Measurements from ENCODE around the gene PUS1.

- TF ChIP-seq TAF7 (optimal IDR thresholded peaks at IDR 0.05; ENCODE audit: borderline replicate concordance, low read depth, low read length) (no peak), GABPA (IDR thresholded peaks at IDR 0.05; ENCODE audit: borderline replicate concordance, insufficient read depth, low read length) (no peak), POLR2A (IDR thresholded peaks at IDR 0.05; ENCODE audit: control extremely low read depth in 1 of 2, low read depth in 2 of 2, low read length in 2 of 2) (peak in 1 of 2 experiments; percentile 63; a peak in 1 of 3 replicates), CHD1 (IDR thresholded peaks at IDR 0.05; ENCODE audit: low read depth, low read length) (no peak), EP300 (IDR thresholded peaks at IDR 0.05; ENCODE audit: borderline replicate concordance in 1 of 2, low read depth in 2 of 2, low read length in 2 of 2) (no peak), EZH2 (IDR thresholded peaks at IDR 0.05; ENCODE audit: low read depth, low read length, severe bottlenecking) (no peak), ZNF274 (IDR thresholded peaks at IDR 0.05; ENCODE audit: borderline replicate concordance, extremely low read depth, low read length) (no peak), CTCF (IDR thresholded peaks at IDR 0.05; ENCODE audit: control extremely low read depth in 1 of 3, insufficient read depth in 1 of 3, low read depth in 1 of 3, low read length in 3 of 3) (no peak), CREB1 (IDR thresholded peaks at IDR 0.05) (no peak), POLR2AphosphoS5 (IDR thresholded peaks at IDR 0.05; ENCODE audit: low read depth, low read length) (no peak; the same call in 1 of the 2 replicates), JUN (IDR thresholded peaks at IDR 0.05; ENCODE audit: low read depth, low read length) (no peak), CEBPB (IDR thresholded peaks at IDR 0.05; ENCODE audit: low read depth, low read length) (no peak), BCL11A (IDR thresholded peaks at IDR 0.05; ENCODE audit: low read depth in 2 of 2, low read length in 2 of 2) (no peak), BRCA1 (IDR thresholded peaks at IDR 0.05; ENCODE audit: low read depth, low read length) (no peak)
These were observed 12.3 kb downstream of the PUS1 start for GRCh38 chr12:131941116-131941986.
